GM19025 (cell line): ENCODE measurements around the gene ABCA3.

ENCODE experiments used
- ATAC-seq: cut with Tn5 transposase; IDR thresholded peaks from one replicate; pipeline ENCODE4 v1.9.1; 2021; ENCODE audit warnings: mild to moderate bottlenecking, low read depth, moderate library complexity; ENCODE audit not compliant: unreplicated experiment

The ABCA3 gene

GRCh38 chr16:2358811-2359210 is 18.3 kb upstream of the ABCA3 start:
- no peak for ATAC-seq

- no peak for ATAC-seq
Observed at GRCh38 chr16:2357331-2357730, 16.8 kb upstream of the ABCA3 start.

GRCh38 chr16:2350500-2350899 is 10.0 kb upstream of the ABCA3 start:
- ATAC-seq, result no peak

GRCh38 chr16:2343211-2343610 is 2.7 kb upstream of the ABCA3 start:
- ATAC-seq, result no peak

- no peak for ATAC-seq
Observed at GRCh38 chr16:2341456-2342447, 1.2 kb upstream of the ABCA3 start.

GRCh38 chr16:2339521-2340484 is 725 bp downstream of the ABCA3 start:
- ATAC-seq, result peak; percentile 29

- no peak for ATAC-seq
Observed at GRCh38 chr16:2337431-2338296, 2.9 kb downstream of the ABCA3 start.

GRCh38 chr16:2335286-2335895 is 5.1 kb downstream of the ABCA3 start:
- ATAC-seq, result no peak

GRCh38 chr16:2333772-2334379 is 6.7 kb downstream of the ABCA3 start:
- no peak for ATAC-seq

GRCh38 chr16:2333231-2333630 is 7.3 kb downstream of the ABCA3 start:
- ATAC-seq, result no peak

GRCh38 chr16:2331931-2332267 is 8.6 kb downstream of the ABCA3 start:
- ATAC-seq, result no peak

GRCh38 chr16:2331199-2331930 is 9.2 kb downstream of the ABCA3 start:
- ATAC-seq, result no peak

GRCh38 chr16:2329532-2329931 is 11.0 kb downstream of the ABCA3 start:
- no peak for ATAC-seq

- ATAC-seq, result no peak
Observed at GRCh38 chr16:2328428-2328827, 12.1 kb downstream of the ABCA3 start.

GRCh38 chr16:2326191-2326590 is 14.3 kb downstream of the ABCA3 start:
- ATAC-seq, result no peak

- no peak for ATAC-seq
Observed at GRCh38 chr16:2325791-2326190, 14.7 kb downstream of the ABCA3 start.

GRCh38 chr16:2325181-2325580 is 15.3 kb downstream of the ABCA3 start:
- ATAC-seq, result no peak

GRCh38 chr16:2324296-2324859 is 16.1 kb downstream of the ABCA3 start:
- ATAC-seq, result no peak
